GM19438 (cell line): ENCODE data around the gene PLD4.
"Not testable (repeated sequence)": the region's sequence is repeated elsewhere in the genome, so short reads cannot be mapped to it uniquely, and the experiment has no call there.

Experiments used
- ATAC-seq: cut with Tn5 transposase; IDR thresholded peaks from one replicate; pipeline ENCODE4 v1.9.1; 2021; ENCODE audit warnings: low read depth; ENCODE audit not compliant: unreplicated experiment

The PLD4 gene

DNA sequence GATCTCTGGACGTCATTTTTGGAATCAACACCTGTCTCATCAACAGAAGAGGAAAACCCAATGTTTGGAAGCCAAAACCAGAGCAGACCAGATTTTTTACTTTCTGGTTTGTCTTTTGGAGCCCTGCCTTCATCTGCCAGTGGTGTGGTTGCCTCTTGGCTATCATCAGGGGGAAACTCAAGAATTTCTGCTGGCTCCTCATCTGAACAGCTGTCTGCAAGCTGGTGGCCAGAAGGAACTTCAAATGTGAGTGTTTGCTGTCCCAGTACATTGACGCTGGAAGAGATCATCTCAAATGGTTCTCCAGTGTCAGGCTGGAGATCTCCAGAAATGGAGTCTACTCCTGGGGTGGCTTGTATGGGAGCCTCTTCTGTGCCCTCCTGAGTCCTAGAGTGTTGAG is 13.8 kb downstream of the PLD4 start:
- no peak for ATAC-seq

GRCh38 chr14:104938960-104939359 is 14.3 kb downstream of the PLD4 start:
- no peak for ATAC-seq

- ATAC-seq = no peak
Measured at GRCh38 chr14:104939666-104940410, 15.2 kb downstream of the PLD4 start.

DNA sequence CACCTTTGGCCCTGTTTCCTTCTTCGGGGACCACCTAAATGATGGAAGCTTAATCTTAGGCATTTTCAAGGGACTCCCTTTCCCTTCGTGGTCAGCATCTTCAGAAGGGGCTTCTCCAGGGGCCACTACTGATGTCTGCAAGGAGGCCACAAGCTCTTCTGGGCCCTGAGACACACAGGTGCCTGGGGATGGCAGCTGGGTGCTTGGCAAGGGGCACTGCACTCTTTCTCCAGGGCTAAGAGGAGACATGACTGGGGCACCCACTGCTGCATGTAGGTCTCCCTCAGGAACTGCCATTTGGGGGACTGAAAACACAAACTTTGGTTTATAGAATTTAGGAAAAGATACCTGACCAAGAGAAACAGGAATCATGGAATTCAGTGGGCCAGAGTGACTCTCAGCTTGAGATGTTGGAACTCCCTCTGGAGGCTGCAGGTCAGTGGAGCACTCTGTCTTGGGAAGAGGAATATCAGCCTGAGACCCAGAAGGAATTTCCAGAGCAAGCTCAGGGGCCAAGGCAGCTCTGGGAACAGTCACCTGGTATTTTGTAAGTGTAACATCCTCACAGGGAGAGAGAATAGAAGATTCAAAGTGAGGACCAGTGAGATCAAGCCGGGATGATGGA is 16.0 kb downstream of the PLD4 start:
- ATAC-seq = no peak

GRCh38 chr14:104941508-104942365 is 17.1 kb downstream of the PLD4 start:
- ATAC-seq = no peak

DNA sequence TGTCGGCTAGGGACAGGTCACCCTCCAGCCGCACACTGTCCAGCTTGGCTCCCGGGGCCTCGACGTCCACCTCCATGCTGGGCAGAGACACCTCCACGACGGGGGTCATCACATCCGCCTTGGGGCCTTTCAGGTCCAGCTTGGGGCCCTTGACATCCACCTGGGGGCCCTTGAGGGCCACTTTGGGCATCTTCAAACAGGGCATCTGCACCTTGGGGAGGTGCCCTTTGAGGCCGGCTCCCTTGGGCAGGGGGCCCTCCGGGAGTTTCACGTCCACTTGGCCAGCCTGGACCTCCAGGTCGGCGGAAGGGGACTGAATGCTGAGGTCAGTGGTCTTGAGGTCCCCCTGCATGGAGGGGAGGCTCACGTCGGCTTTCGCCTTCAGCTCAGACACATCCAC is 17.9 kb downstream of the PLD4 start:
- ATAC-seq = no peak

DNA sequence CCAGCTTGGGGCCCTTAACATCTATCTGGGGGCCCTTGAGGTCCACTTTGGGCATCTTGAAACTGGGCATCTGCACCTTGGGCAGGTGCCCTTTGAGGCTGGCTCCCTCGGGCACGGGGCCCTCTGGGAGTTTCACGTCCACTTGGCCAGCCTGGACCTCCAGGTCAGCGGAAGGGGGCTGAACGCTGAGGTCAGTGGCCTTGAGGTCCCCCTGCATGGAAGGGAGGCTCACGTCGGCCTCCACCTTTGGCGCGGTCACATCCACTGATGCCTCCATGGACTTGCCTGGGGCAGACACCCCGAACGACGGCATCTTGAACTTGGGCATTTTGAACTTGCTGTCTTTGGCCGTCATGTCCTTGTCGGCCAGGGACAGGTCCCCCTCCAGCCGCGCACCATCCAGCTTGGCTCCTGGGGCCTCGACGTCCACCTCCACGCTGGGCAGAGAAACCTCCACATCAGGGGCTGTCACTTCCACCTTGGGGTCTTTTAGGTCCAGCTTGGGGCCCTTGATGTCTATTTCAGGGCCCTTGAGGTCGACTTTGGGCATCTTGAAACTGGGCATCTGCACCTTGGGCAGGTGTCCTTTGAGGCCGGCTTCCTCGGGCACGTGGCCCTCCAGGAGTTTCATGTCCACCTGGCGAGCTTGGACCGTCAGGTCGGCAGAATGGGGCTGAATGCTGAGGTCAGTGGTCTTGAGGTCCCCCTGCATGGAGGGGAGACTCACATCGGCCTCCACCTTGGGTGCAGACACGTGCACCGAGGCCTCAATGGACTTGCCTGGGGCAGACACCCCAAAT is 18.7 kb downstream of the PLD4 start:
- not testable (repeated sequence) for ATAC-seq

GRCh38 chr14:104944016-104944308 is 19.3 kb downstream of the PLD4 start:
- not testable (repeated sequence) for ATAC-seq

GRCh38 chr14:104944436-104945205 is 19.9 kb downstream of the PLD4 start:
- ATAC-seq = not testable (repeated sequence)

GRCh38 chr14:104945266-104945665 is 20.6 kb downstream of the PLD4 start:
- not testable (repeated sequence) for ATAC-seq

DNA sequence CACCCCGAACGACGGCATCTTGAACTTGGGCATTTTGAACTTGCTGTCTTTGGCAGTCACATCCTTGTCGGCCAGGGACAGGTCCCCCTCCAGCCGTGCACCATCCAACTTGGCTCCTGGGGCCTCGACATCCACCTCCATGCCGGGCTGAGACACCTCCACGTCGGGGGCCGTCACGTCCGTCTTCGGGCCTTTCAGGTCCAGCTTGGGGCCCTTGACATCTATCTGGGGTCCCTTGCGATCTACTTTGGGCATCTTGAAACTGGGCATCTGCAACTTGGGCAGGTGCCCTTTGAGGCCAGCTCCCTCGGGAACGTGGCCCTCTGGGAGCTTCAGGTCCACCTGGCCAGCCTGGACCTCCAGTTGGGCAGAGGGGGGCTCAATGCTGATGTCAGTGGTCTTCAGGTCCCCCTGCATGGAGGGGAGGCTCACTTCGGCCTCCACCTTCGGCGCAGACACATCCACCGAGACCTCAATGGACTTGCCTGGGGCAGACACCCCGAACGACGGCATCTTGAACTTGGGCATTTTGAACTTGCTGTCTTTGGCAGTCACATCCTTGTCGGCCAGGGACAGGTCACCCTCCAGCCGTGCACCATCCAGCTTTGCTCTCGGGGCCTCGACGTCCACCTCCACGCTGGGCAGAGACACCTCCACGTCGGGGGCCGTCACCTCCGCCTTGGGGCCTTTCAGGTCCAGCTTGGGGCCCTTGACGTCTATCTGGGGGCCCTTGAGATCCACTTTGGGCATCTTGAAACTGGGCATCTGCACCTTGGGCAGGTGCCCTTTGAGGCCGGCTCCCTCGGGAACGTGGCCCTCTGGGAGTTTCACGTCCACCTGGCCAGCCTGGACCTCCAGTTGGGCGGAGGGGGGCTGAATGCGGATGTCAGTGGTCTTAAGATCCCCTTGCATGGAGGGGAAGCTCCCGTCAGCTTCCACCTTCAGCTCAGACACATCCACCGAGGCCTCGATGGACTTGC is 21.6 kb downstream of the PLD4 start:
- ATAC-seq = not testable (repeated sequence)

- ATAC-seq = not testable (repeated sequence)
Measured at GRCh38 chr14:104947201-104947600, 22.5 kb downstream of the PLD4 start.

DNA sequence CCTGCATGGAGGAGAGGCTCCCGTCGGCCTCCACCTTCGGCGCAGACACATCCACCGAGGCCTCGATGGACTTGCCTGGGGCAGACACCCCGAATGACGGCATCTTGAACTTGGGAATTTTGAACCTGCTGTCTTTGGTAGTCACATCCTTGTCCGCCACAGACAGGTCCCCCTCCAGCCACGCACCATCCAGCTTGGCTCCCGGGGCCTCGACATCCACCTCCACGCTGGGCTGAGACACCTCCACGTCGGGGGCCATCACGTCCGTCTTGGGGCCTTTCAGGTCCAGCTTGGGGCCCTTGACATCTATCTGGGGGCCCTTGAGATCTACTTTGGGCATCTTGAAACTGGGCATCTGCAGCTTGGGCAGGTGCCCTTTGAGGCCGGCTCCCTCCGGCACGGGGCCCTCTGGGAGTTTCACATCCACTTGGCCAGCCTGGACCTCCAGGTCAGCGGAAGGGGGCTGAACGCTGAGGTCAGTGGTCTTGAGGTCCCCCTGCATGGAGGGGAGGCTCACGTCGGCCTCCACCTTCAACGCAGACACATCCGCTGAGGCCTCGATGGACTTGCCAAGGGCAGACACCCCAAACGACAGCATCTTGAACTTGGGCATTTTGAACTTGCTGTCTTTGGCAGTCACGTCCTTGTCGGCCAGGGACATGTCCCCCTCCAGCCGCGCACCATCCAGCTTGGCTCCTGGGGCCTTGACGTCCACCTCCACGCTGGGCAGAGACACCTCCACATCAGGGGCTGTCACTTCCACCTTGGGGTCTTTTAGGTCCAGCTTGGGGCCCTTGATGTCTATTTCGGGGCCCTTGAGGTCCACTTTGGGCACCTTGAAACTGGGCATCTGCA is 23.4 kb downstream of the PLD4 start:
- not testable (repeated sequence) for ATAC-seq

- no peak for ATAC-seq
Measured at GRCh38 chr14:104948736-104949031, 24.0 kb downstream of the PLD4 start.

DNA sequence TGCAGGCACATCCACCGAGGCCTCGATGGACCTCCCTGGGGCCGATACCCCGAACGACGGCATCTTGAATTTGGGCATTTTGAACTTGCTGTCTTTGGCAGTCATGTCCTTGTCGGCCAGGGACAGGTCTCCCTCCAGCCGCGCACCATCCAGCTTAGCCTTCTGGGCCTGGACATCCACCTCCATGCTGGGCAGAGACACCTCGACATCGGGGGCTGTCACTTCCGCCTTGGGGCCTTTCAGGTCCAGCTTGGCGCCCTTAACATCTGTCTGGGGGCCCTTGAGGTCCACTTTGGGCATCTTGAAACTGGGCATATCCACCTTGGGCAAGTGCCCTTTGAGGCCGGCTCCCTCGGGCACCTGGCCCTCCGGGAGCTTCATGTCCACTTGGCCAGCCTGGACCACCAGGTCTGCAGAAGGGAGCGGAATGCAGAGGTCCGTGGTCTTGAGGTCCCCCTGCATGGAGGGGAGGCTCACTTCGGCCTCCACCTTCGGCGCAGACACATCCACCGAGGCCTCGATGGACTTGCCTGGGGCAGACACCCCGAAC is 24.8 kb downstream of the PLD4 start:
- not testable (repeated sequence) for ATAC-seq

DNA sequence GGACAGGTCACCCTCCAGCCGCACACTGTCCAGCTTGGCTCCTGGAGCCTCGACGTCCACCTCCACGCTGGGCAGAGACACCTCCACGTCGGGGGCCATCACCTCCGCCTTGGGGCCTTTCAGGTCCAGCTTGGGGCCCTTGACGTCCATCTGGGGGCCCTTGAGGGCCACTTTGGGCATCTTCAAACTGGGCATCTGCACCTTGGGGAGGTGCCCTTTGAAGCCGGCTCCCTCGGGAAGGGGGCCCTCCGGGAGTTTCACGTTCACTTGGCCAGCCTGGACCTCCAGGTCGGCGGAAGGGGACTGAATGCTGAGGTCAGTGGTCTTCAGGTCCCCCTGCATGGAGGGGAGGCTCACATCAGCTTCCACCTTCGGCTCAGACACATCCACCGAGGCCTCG is 25.3 kb downstream of the PLD4 start:
- no peak for ATAC-seq

DNA sequence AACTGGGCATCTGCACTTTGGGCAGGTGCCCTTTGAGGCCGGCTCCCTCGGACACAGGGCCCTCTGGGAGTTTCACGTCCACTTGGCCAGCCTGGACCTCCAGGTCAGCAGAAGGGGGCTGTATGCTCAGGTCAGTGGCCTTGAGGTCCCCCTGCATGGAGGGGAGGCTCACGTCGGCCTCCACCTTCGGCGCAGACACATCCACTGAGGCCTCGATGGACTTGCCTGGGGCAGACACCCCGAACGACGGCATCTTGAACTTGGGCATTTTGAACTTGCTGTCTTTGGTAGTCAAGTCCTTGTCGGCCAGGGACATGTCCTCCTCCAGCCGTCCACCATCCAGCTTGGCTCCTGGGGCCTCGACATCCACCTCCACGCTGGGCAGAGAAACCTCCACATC is 26.0 kb downstream of the PLD4 start:
- not testable (repeated sequence) for ATAC-seq
